ENCODE measurements around the gene MESP2.
"Not testable (repeated sequence)": the region's sequence is repeated elsewhere in the genome, so short reads cannot be mapped to it uniquely, and the experiment has no call there.

The MESP2 gene

DNA sequence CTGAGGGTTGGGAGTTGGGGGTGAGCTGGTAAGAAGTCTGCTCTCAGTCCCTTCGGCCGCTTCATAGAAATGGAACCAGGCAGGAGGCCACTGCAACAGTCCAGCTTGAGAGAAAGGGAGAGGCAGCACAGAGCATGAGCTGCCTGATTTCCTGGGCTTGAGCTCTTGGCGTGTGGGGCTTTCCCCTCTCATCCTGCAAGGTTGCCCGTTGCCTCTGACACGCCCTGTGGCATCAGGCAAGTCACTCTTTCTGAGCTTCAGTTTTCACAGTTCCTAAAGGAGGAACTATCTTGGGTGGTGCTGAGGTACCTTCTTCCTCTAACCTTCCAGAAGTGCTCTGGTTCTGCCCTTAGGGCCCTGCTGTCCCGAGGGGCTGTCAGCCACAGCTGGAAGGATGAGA lies 4.9 kb downstream of the MESP2 start:
- no peak for DNase-seq (ENCODE audit: low read depth)

DNA sequence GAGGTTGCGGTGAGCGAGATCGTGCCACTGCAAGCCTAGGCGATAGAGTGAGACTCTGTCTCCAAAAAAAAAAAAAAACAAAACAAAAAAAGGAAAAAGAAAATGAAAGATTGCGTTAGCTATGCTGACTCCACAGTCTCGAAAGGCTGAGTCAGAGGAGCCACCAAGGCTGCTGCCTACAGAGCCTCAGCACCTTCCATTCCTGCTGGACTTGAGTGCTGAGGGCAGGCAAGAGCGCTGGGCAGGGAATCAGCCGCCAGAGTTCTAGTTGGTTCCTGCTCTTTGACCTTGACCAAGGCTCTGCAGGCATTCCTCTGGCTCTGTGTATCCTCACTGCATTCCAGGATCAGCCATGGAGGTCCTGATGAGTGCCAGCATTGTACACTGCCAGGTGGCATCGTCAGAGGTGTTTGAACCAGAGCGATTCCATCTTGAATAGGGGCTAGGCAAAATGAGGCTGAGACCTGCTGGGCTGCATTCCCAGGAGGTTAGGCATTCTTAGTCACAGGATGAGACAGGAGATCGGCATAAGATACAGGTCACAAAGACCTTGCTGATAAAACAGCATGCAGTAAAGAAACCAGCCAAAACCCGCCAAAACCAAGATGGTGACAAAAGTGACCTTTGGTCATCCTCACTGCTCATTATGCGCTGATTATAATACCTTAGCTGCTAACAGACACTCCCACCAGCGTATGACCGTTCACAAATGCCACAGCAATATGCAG lies 5.9 kb downstream of the MESP2 start:
- no peak for DNase-seq (ENCODE audit: low read depth)

- DNase-seq (ENCODE audit: low read depth), result not testable (repeated sequence)
These were observed 6.5 kb downstream of the MESP2 start for GRCh38 chr15:89782619-89782950.

DNA sequence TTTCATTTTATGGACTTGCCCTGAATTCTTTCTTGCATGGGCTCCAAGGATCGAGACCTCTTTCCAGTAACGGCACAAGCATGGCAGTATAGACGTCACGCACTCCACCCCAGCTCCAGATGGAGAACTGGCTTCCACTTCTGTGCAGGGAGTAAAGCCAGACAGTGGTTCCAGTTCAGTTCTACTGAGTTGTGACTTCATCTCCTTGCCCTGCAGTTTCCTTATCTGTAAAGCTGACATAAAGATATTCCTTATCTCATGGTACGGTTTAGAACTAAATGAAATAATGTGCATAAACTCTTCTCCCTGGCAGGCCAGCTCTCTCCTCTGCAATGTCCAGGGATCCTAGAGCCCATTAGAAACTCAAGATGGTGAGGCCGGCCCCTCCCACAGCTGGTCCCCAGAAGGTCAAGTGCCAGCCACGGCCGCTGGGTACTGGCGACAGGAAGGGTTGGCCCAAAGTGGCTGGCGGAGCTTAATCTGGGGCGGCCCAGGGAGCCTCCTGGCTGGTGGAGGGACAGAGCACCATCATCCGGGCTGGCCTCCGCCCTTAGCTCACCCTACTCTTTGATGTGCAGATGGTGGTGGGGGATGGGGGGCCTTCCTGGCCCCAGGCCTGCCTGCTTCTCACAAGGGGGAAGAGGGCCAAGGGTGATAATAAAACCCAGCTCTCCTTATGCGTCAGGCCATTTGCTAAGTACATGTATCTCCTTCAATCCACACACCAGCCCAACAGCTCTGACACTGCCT lies 7.2 kb downstream of the MESP2 start:
- DNase-seq (ENCODE audit: low read depth), result no peak

DNA sequence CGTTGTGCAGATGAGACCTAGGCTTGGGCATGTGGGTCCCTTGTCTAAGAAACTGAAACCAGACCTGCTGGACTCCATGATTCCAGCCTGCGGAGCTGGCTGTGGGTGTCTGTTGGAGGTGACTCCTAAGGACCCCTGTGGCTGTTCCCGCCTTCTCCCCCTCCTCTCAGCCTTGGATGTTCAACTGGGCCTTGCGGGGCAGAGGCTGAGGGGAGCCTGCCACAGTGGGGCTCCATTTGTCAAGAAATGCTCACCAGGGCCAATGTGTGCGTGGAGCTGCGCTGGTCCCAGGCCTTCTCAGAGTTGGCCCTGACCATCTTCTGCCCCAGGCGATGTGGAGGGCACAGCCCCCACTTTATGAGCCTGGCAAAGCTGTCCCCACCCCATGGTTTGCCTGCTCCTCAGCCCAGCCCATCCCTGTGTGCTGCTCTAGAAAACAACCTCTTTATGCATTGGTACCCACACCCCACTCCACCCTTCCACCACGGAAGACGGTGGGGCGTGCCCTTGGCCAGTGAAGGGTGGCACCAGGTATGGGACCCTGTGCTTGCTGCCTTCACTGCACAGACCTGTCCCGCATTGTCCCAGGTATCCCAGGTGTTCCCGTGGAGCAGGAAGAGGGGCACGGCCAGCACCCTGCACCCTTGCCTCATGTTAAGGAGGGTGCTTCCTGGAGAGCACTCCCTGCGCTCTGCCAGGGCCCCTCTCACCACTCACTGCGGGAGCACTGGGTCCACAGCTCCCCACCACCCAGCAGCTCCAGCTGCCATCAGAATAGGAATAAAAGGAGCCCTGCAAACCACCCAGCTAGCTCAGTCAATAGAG lies 7.9 kb downstream of the MESP2 start:
- no peak for DNase-seq (ENCODE audit: low read depth)

- no peak for DNase-seq (ENCODE audit: low read depth)
These were observed 8.5 kb downstream of the MESP2 start for GRCh38 chr15:89784686-89784960.

GRCh38 chr15:89785064-89785773 lies 9.1 kb downstream of the MESP2 start:
- DNase-seq (ENCODE audit: low read depth), result no peak

DNA sequence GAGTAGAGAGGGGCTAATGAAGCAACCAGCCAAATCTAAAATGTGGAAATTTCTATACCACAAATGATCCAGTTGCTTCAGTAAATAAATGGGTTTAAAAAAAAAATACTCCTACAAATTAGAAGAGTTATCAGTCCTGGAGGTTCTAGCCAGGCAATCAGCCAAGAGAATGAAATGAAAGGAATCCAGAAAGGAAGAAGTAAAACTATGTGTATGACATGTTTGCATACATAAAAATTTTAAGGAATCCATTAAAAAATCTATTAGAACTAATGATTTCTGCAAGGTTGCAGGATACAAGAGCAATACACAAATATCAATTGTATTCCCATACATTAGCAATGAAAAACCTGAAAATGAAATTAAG lies 9.6 kb downstream of the MESP2 start:
- no peak for DNase-seq (ENCODE audit: low read depth)

DNA sequence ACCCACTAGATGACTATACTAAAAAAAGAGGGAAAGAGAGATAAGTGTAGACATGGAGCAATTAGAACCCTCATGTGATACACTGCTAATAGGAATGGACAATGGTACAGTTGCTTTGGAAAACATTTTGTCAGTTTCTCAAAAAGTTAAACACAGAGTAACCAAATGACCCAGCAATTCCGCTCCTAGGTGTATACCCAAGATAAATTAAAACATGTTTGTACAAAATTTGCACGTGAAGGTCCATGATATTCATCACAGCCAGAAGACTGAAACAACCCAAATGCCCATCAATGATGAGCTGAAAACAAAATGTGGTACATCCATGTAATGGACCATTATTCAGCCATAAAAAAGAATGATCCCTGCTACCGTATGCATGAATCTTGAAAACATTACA lies 11.8 kb downstream of the MESP2 start:
- DNase-seq (ENCODE audit: low read depth), result no peak

DNA sequence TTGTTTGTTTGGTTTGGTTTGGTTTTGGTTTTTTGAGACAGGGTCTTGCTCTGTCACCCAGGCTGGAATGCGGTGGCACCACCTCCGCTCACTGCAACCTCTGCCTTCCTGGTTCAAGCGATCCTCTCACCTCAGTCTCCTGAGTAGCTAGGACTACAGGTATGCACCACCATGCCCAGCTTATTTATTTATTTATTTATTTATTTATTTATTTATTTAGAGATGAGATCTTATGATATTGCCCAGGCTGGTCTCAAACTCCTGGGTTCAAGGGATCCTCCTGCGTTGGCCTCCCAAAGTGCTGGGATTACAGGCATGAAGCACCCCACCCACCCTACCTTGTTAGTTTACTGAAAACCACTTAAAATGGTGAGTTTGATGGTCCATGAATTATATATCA lies 12.5 kb downstream of the MESP2 start:
- DNase-seq (ENCODE audit: low read depth), result not testable (repeated sequence)

DNA sequence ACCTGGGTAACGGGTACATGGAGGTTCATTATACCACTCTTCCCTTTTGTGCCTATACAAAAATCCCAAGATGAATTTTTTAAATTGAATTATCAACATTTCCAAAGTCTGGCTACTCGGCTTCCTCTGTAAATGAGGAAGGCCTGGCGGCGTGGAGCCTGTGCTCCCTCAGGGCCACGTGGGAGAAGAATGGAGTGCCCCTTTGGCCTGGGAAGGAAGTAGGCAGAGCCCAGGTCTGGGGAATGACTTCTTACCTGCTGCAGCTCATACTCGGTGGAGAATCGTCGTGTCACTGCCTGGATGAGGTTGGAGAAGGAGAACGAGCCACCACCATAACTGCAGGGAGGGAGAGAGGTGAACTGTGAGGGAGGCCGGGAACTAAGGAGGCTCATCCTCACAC lies 14.1 kb downstream of the MESP2 start:
- DNase-seq (ENCODE audit: low read depth), result no peak

DNA sequence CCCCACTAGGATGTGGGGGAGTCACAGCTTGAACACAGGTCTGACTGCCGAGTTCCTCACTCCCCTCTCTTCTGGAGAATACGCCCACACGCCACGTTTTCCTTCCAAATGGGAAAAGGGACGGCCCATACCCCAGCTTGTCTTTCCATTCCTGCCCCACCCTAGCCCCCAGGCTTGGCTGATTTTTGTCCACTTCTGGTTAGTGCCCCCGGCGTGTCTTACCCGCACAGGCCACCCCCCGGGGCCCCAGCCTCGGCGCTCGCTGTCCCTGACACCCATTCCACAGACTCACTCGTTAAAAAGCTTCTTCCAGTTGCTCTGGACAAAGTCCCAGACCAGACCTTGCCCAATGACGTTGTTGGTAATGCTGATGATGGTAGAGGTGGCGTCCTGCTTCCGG lies 14.5 kb downstream of the MESP2 start:
- no peak for DNase-seq (ENCODE audit: low read depth)

GRCh38 chr15:89792106-89792805 lies 16.1 kb downstream of the MESP2 start:
- DNase-seq (ENCODE audit: low read depth), result no peak

- no peak for DNase-seq (ENCODE audit: low read depth)
These were observed 18.6 kb downstream of the MESP2 start for GRCh38 chr15:89794627-89795241.

- no peak for DNase-seq (ENCODE audit: low read depth)
These were observed 19.9 kb downstream of the MESP2 start for GRCh38 chr15:89795996-89796395.

GRCh38 chr15:89797678-89798201 lies 21.6 kb downstream of the MESP2 start:
- DNase-seq (ENCODE audit: low read depth), result no peak

GRCh38 chr15:89799011-89799911 lies 23.1 kb downstream of the MESP2 start:
- no peak for DNase-seq (ENCODE audit: low read depth)

GRCh38 chr15:89799918-89800498 lies 23.9 kb downstream of the MESP2 start:
- no peak for DNase-seq (ENCODE audit: low read depth)

GRCh38 chr15:89801471-89802195 lies 25.5 kb downstream of the MESP2 start:
- no peak for DNase-seq (ENCODE audit: low read depth)

All from stimulated activated CD8-positive, alpha-beta memory T cell treated with anti-CD3 and anti-CD28 coated beads, Interleukin-12 subunit alpha, Interleukin-12 subunit beta, amount 100 ng/mL, for 4 hours (primary cell).